Neural cell (in vitro differentiated cells): ENCODE measurements around the gene DDX31.

Experiments
- EP300 ChIP-seq: fragments of 450-650 bp; conservative IDR thresholded peaks from 2 replicates; pipeline ENCODE4 v1.6.1; 2014; ENCODE audit warnings: antibody characterized with exemption, mild to moderate bottlenecking, moderate library complexity; ENCODE audit not compliant: poor library complexity, severe bottlenecking
- EZH2 ChIP-seq: fragments of 200-600, 300-800 bp; shearing (Covaris generic), sonication (generic); IDR thresholded peaks from 2 replicates; pipeline ENCODE4 v1.6.1; 2014; ENCODE audit warnings: antibody characterized with exemption, low read length, borderline replicate concordance, mild to moderate bottlenecking; ENCODE audit not compliant: insufficient read depth, poor library complexity, severe bottlenecking
- POLR2AphosphoS5 ChIP-seq: IDR thresholded peaks from 2 replicates; pipeline ENCODE4 v1.6.1; 2012
- TF ChIP-seq, protein P1 (sequence below): fragments of 450-650 bp; IDR thresholded peaks from 2 replicates; pipeline ENCODE4 v1.5.1; 2014; ENCODE audit warnings: antibody characterized with exemption, mild to moderate bottlenecking, moderate library complexity; ENCODE audit not compliant: poor library complexity, severe bottlenecking

DNA sequence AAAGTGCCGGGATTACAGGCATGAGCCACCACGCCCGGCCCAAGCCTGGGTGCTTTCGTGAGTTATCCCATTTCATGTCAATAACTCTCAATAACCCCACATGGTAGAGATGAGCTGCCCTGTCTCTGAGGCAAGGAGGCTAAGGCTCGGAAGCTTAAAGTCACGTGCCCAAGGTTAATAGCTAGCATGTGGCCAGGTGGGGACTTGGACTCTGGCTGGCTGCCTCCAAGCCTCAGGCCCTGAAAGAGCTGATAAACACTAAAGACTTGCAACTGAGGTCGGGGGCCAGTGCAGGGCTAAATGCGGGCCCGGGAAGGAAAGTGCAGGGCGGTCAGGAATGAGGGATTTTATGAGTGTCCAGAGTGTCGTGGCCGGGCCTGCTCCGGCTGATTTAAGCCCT is 118.2 kb downstream of the DDX31 start:
- TF ChIP-seq, protein P1, sequence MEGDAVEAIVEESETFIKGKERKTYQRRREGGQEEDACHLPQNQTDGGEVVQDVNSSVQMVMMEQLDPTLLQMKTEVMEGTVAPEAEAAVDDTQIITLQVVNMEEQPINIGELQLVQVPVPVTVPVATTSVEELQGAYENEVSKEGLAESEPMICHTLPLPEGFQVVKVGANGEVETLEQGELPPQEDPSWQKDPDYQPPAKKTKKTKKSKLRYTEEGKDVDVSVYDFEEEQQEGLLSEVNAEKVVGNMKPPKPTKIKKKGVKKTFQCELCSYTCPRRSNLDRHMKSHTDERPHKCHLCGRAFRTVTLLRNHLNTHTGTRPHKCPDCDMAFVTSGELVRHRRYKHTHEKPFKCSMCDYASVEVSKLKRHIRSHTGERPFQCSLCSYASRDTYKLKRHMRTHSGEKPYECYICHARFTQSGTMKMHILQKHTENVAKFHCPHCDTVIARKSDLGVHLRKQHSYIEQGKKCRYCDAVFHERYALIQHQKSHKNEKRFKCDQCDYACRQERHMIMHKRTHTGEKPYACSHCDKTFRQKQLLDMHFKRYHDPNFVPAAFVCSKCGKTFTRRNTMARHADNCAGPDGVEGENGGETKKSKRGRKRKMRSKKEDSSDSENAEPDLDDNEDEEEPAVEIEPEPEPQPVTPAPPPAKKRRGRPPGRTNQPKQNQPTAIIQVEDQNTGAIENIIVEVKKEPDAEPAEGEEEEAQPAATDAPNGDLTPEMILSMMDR: no peak
- TF ChIP-seq EZH2 (no peak), POLR2AphosphoS5 (no peak), EP300 (no peak)
